Measurements from ENCODE around the gene CD163L1.
"Not testable (repeated sequence)": the region's sequence is repeated elsewhere in the genome, so short reads cannot be mapped to it uniquely, and the experiment has no call there.

The CD163L1 gene

GRCh38 chr12:7339675-7340074 is 104.3 kb downstream of the CD163L1 start:
- Mint-ChIP-seq H3K36me3 (ENCODE audit: low read depth) (no peaks in the 10 kb centered on the region), H3K4me1 (ENCODE audit: low read depth) (peaks cover 7% of the 10 kb centered on the region), H3K27ac (no peak overlapping the region), H3K4me3 (no peak overlapping the region), H3K27me3 (ENCODE audit: low read depth) (no peaks in the 10 kb centered on the region), H3K9me3 (peaks cover under 1% of the 10 kb centered on the region)
- no peak for DNase-seq (ENCODE audit: low spot score)

- H3K36me3 Mint-ChIP-seq (ENCODE audit: low read depth); DNase-seq (ENCODE audit: low spot score); H3K27me3 Mint-ChIP-seq (ENCODE audit: low read depth); H3K9me3 Mint-ChIP-seq; H3K4me3 Mint-ChIP-seq; H3K27ac Mint-ChIP-seq; H3K4me1 Mint-ChIP-seq (ENCODE audit: low read depth): not testable (repeated sequence)
Observed at GRCh38 chr12:7337790-7338189, 106.2 kb downstream of the CD163L1 start.

- Mint-ChIP-seq H3K27ac (no peak overlapping the region), H3K4me3 (no peak overlapping the region), H3K27me3 (ENCODE audit: low read depth) (peaks cover 21% of the 10 kb centered on the region), H3K36me3 (ENCODE audit: low read depth) (no peaks in the 10 kb centered on the region), H3K4me1 (ENCODE audit: low read depth) (no peaks in the 10 kb centered on the region), H3K9me3 (no peaks in the 10 kb centered on the region)
- no peak for DNase-seq (ENCODE audit: low spot score)
Observed at GRCh38 chr12:7327918-7328317, 116.0 kb downstream of the CD163L1 start.

GRCh38 chr12:7324176-7324575 is 119.8 kb downstream of the CD163L1 start:
- Mint-ChIP-seq H3K4me1 (ENCODE audit: low read depth) (no peaks in the 10 kb centered on the region), H3K27ac (no peak overlapping the region), H3K9me3 (no peaks in the 10 kb centered on the region), H3K4me3 (no peak overlapping the region), H3K27me3 (ENCODE audit: low read depth) (peaks cover 15% of the 10 kb centered on the region), H3K36me3 (ENCODE audit: low read depth) (no peaks in the 10 kb centered on the region)
- no peak for DNase-seq (ENCODE audit: low spot score)

- no peak overlapping the region for H3K4me3 Mint-ChIP-seq
- H3K36me3 Mint-ChIP-seq (ENCODE audit: low read depth): no peaks in the 10 kb centered on the region
- DNase-seq (ENCODE audit: low spot score): no peak
- H3K27me3 Mint-ChIP-seq (ENCODE audit: low read depth): peaks cover 10% of the 10 kb centered on the region
- H3K9me3 Mint-ChIP-seq: no peaks in the 10 kb centered on the region
- no peaks in the 10 kb centered on the region for H3K4me1 Mint-ChIP-seq (ENCODE audit: low read depth)
- no peak overlapping the region for H3K27ac Mint-ChIP-seq
Observed at GRCh38 chr12:7322599-7322998, 121.4 kb downstream of the CD163L1 start.

GRCh38 chr12:7321624-7322023 is 122.3 kb downstream of the CD163L1 start:
- H3K27me3 Mint-ChIP-seq (ENCODE audit: low read depth): peaks cover 8% of the 10 kb centered on the region
- H3K36me3 Mint-ChIP-seq (ENCODE audit: low read depth): no peaks in the 10 kb centered on the region
- H3K4me1 Mint-ChIP-seq (ENCODE audit: low read depth): no peaks in the 10 kb centered on the region
- H3K4me3 Mint-ChIP-seq: no peak overlapping the region
- DNase-seq (ENCODE audit: low spot score): no peak
- H3K27ac Mint-ChIP-seq: no peak overlapping the region
- no peaks in the 10 kb centered on the region for H3K9me3 Mint-ChIP-seq

- Mint-ChIP-seq H3K27ac (no peak overlapping the region), H3K9me3 (no peaks in the 10 kb centered on the region), H3K4me1 (ENCODE audit: low read depth) (no peaks in the 10 kb centered on the region), H3K4me3 (no peak overlapping the region), H3K27me3 (ENCODE audit: low read depth) (peaks cover 6% of the 10 kb centered on the region), H3K36me3 (ENCODE audit: low read depth) (no peaks in the 10 kb centered on the region)
- no peak for DNase-seq (ENCODE audit: low spot score)
Observed at GRCh38 chr12:7319930-7320329, 124.0 kb downstream of the CD163L1 start.

- H3K4me3 Mint-ChIP-seq: no peak overlapping the region
- H3K9me3 Mint-ChIP-seq: no peaks in the 10 kb centered on the region
- H3K4me1 Mint-ChIP-seq (ENCODE audit: low read depth): no peaks in the 10 kb centered on the region
- H3K27ac Mint-ChIP-seq: no peak overlapping the region
- H3K27me3 Mint-ChIP-seq (ENCODE audit: low read depth): no peaks in the 10 kb centered on the region
- no peak for DNase-seq (ENCODE audit: low spot score)
- no peaks in the 10 kb centered on the region for H3K36me3 Mint-ChIP-seq (ENCODE audit: low read depth)
Observed at GRCh38 chr12:7310070-7310469, 133.9 kb downstream of the CD163L1 start.
